ENCODE data around the gene SWI5. TPM values are rescaled to one million over a fixed set of nuclear protein-coding genes. Genes with fewer than 3 reads are reported as not detected.

SWI5 gene
- total and polyA plus RNA-seq, 9 of the 15 experiments (the other 6 are each of a cell fraction or from before 2014, with no cell fraction given), result 62.8 to 133 (median 95.9) TPM

DNA sequence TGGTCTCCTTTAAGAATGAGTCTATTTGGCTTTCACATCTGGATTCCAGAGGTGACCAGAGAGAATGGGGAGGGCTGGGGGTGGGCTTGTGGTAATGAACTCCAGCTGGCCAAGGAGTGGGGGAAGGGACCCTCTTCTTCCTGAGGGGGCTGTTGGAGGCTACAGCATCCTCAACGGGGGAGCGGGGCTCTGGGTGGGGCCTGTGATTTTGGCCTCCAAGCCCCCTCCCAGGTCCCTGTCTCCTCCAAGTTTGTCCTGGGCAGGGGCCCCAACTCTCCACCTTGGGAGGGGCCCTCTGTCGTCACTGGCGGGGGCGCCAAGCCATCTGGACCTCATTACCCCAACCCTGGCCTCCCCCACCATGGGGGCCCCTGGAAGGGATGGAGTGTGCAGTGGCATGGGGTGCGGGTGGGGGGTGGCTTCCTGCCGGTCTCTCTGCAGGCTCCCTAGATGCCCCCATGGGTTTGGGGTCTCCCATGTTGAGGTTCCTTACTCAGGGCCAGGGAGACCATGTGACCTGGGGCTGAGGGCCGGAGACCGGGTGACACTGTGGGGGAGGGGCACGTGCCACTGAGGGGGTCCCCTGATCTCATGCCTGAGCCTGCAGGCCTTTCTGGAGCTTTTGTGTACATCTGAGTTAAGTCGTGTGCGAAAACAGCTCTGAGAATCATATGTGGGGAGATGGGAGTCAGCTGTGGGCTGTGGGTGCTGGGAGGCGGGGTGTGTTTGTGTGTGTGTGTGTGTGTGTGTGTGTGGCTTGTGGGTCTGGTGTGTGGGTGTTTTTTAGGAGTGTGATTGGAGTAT, 32.7 kb upstream of the SWI5 start (continued):
- TF ChIP-seq, protein P1, sequence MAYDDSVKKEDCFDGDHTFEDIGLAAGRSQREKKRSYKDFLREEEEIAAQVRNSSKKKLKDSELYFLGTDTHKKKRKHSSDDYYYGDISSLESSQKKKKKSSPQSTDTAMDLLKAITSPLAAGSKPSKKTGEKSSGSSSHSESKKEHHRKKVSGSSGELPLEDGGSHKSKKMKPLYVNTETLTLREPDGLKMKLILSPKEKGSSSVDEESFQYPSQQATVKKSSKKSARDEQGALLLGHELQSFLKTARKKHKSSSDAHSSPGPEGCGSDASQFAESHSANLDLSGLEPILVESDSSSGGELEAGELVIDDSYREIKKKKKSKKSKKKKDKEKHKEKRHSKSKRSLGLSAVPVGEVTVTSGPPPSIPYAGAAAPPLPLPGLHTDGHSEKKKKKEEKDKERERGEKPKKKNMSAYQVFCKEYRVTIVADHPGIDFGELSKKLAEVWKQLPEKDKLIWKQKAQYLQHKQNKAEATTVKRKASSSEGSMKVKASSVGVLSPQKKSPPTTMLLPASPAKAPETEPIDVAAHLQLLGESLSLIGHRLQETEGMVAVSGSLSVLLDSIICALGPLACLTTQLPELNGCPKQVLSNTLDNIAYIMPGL (CRISPR knock-in tag; IDR thresholded peaks at IDR 0.05), result no peak
- TF ChIP-seq ZNF274 (IDR thresholded peaks at IDR 0.05; ENCODE audit: borderline replicate concordance, low read depth, low read length), result no peak
- no peak for TF ChIP-seq XRCC3 (IDR thresholded peaks at IDR 0.05)
- TF ChIP-seq WHSC1 (IDR thresholded peaks at IDR 0.05; ENCODE audit: low read length), result no peak
- no peak for TF ChIP-seq PTBP1 (IDR thresholded peaks at IDR 0.05; ENCODE audit: low read depth, low read length)
- TF ChIP-seq HSF4 (CRISPR knock-in tag; IDR thresholded peaks at IDR 0.05; ENCODE audit: borderline replicate concordance), result no peak
- TF ChIP-seq TOE1 (IDR thresholded peaks at IDR 0.05; ENCODE audit: borderline replicate concordance), result no peak
- TF ChIP-seq TOE1 (CRISPR knock-in tag; IDR thresholded peaks at IDR 0.05; ENCODE audit: borderline replicate concordance, low read depth), result no peak
- no peak for TF ChIP-seq ZNF507 (tag; conservative IDR thresholded peaks at IDR 0.05)
- TF ChIP-seq HDAC3 (IDR thresholded peaks at IDR 0.05; ENCODE audit: borderline replicate concordance, partially characterized antibody), result no peak
- no peak for TF ChIP-seq ZNF511 (CRISPR knock-in tag; IDR thresholded peaks at IDR 0.05)
- TF ChIP-seq CEBPG (CRISPR knock-in tag; IDR thresholded peaks at IDR 0.05), result no peak
- TF ChIP-seq CEBPG (tag; conservative IDR thresholded peaks at IDR 0.05 in 1 of 2, IDR thresholded peaks at IDR 0.05 in 1 of 2), result no peak
- TF ChIP-seq CHCHD3 (CRISPR knock-in tag; IDR thresholded peaks at IDR 0.05), result no peak
- no peak for TF ChIP-seq KDM2B (CRISPR knock-in tag; IDR thresholded peaks at IDR 0.05)
- TF ChIP-seq FOXK1 (CRISPR knock-in tag; IDR thresholded peaks at IDR 0.05; ENCODE audit: borderline replicate concordance), result no peak
- TF ChIP-seq RBM34 (IDR thresholded peaks at IDR 0.05; ENCODE audit: borderline replicate concordance, insufficient read depth, low read length), result no peak
- no peak for TF ChIP-seq ZEB2 (IDR thresholded peaks at IDR 0.05)
- peak; percentile 45; the same call in 1 of the 2 replicates for TF ChIP-seq DPF2 (IDR thresholded peaks at IDR 0.05)
- peak; percentile 41; the same call in 1 of the 2 replicates for TF ChIP-seq ELF4 (CRISPR knock-in tag; IDR thresholded peaks at IDR 0.05)
